Measurements from ENCODE around the gene KCND3. TPM values are rescaled to one million over a fixed set of nuclear protein-coding genes. Genes with fewer than 3 reads are reported as not detected.

KCND3 gene
- total RNA-seq, 1 experiment from 2014 or later: 0.15 TPM

GRCh38 chr1:111821121-111821745 lies 168.2 kb downstream of the KCND3 start:
- no peak overlapping the region for H3K56ac ChIP-seq (ENCODE audit: insufficient read length, low read depth, low read length)
- H3K9me3 Mint-ChIP-seq: peaks cover 5% of the 10 kb centered on the region in 2 experiments

More at GRCh38 chr1:111821121-111821745, 168.2 kb downstream of the KCND3 start:
- H3K27ac ChIP-seq (ENCODE audit: insufficient read length, low read depth, low read length): no peak overlapping the region
- H3K4me2 ChIP-seq (ENCODE audit: insufficient read depth, insufficient read length, low read length): no peak overlapping the region
- no peak overlapping the region for H2BK20ac ChIP-seq (ENCODE audit: low read depth, low read length, poor library complexity, severe bottlenecking)
- H4K91ac ChIP-seq (ENCODE audit: insufficient read length, low read depth, low read length): no peak overlapping the region
- H3K79me1 ChIP-seq (ENCODE audit: insufficient read depth, low read depth, low read length, poor library complexity, severe bottlenecking): no peaks in the 10 kb centered on the region
- no peak overlapping the region for H2AFZ ChIP-seq (ENCODE audit: low read length)
- Mint-ChIP-seq H3K36me3 (ENCODE audit: insufficient read depth in 1 of 3, low read depth in 3 of 3) (no peaks in the 10 kb centered on the region; a peak in 1 of 7 replicates), H3K4me3 (no peak overlapping the region), H3K27me3 (ENCODE audit: low read depth) (peaks cover 9% of the 10 kb centered on the region), H3K4me1 (no peaks in the 10 kb centered on the region; a peak in 1 of 4 replicates), H3K27ac (no peak overlapping the region)
- H4K20me1 ChIP-seq (ENCODE audit: control insufficient read depth, insufficient read depth, insufficient read length): no peaks in the 10 kb centered on the region
- no peaks in the 10 kb centered on the region for H3K23me2 ChIP-seq (ENCODE audit: insufficient read length, low read depth, low read length, poor library complexity, severe bottlenecking)
- H3K14ac ChIP-seq (ENCODE audit: insufficient read depth, low read length): no peak overlapping the region
- H2BK120ac ChIP-seq (ENCODE audit: low read depth, low read length, poor library complexity, severe bottlenecking): no peak overlapping the region
- no peaks in the 10 kb centered on the region for H3K4me1 ChIP-seq (ENCODE audit: insufficient read depth, low read length)
- H2BK15ac ChIP-seq (ENCODE audit: low read depth, low read length): no peak overlapping the region
- no CpG with 5 or more reads among the region's 7 CpGs for WGBS (ENCODE audit: extremely low coverage, insufficient read length, low lambda C conversion rate)
- H3K18ac ChIP-seq (ENCODE audit: insufficient read length, low read depth, low read length): no peak overlapping the region
- no peaks in the 10 kb centered on the region for H3K79me2 ChIP-seq (ENCODE audit: insufficient read depth, low read length)
- H2BK5ac ChIP-seq (ENCODE audit: insufficient read length, low read length): no peak overlapping the region
- H2BK12ac ChIP-seq (ENCODE audit: insufficient read length, low read depth, low read length): no peak overlapping the region
- H4K8ac ChIP-seq (replicated peaks; ENCODE audit: insufficient read length, low read depth, low read length): no peak overlapping the region
- H2AK5ac ChIP-seq (ENCODE audit: insufficient read length, low read length): no peak overlapping the region
- no peak overlapping the region for H3K9ac ChIP-seq (ENCODE audit: extremely low read depth, insufficient read length, low read length)
- DNase-seq: no peak
- no peaks in the 10 kb centered on the region for H3K27me3 ChIP-seq (ENCODE audit: insufficient read depth, low read length)
- H3K23ac ChIP-seq (ENCODE audit: insufficient read length, low read depth, low read length): no peak overlapping the region
- H3K9me3 ChIP-seq (ENCODE audit: control insufficient read depth, low read depth, low read length): no peaks in the 10 kb centered on the region
- no peak overlapping the region for H3T11ph ChIP-seq (ENCODE audit: low read length)
- H3K4ac ChIP-seq (ENCODE audit: low read depth, low read length): no peak overlapping the region
- no peak for TF ChIP-seq CTCF (conservative IDR thresholded peaks at IDR 0.05)
- H4K5ac ChIP-seq (ENCODE audit: insufficient read length, low read depth, low read length): no peak overlapping the region

Data from H9 (cell line).